HFF-Myc (cell line): ENCODE results near the gene C2orf76.

Experiments
- DNase-seq: peaks from one replicate; pipeline ENCODE4 v3.0.0-alpha.2; 2011; ENCODE audit warnings: low read depth; ENCODE audit errors: extremely low read depth
- H3K4me3 ChIP-seq: replicated peaks from 2 replicates; pipeline ENCODE4 v1.5.1; 2011; ENCODE audit warnings: low read depth, mild to moderate bottlenecking, control low read depth, low read length
- TF ChIP-seq, protein P1 (sequence below): IDR thresholded peaks from 2 replicates; pipeline ENCODE4 v1.5.1; 2012; ENCODE audit warnings: mild to moderate bottlenecking, low read depth, low read length, control low read depth; ENCODE audit errors: missing control alignments

Gene C2orf76

DNA sequence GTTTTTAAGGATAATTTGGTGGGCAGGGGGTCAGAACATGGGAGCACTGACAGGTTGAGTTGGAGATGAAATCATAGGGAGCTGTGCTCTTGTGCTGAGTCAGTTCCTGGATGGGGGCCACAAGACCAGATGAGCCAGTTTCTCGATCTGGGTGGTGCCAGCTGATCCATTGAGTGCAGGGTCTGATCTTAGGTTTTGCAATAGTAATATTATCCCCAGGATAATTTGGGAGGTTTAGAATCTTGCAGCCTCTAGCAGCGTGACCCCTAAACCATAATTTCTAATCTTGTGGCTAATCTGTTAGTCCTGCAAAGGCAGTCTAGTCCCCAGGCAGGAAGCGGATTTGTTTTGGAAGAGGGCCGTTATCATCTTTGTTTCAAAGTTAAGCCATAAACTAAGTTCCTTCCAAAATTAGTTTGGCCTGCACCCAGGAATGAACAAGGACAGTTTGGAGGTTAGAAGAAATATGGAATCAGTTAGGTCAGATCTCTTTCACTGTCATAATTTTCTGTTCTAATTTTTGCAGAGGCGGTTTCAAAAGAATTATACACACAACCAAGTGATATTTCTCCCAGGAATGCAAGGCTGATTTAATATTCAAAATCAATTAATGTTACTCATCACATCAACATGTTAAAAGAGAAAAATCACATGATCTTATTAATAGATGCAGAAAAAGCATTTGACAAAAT lies 23.1 kb upstream of the C2orf76 start:
- no peak overlapping the region for H3K4me3 ChIP-seq
- TF ChIP-seq, protein P1, sequence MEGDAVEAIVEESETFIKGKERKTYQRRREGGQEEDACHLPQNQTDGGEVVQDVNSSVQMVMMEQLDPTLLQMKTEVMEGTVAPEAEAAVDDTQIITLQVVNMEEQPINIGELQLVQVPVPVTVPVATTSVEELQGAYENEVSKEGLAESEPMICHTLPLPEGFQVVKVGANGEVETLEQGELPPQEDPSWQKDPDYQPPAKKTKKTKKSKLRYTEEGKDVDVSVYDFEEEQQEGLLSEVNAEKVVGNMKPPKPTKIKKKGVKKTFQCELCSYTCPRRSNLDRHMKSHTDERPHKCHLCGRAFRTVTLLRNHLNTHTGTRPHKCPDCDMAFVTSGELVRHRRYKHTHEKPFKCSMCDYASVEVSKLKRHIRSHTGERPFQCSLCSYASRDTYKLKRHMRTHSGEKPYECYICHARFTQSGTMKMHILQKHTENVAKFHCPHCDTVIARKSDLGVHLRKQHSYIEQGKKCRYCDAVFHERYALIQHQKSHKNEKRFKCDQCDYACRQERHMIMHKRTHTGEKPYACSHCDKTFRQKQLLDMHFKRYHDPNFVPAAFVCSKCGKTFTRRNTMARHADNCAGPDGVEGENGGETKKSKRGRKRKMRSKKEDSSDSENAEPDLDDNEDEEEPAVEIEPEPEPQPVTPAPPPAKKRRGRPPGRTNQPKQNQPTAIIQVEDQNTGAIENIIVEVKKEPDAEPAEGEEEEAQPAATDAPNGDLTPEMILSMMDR: no peak
- DNase-seq: no peak

DNA sequence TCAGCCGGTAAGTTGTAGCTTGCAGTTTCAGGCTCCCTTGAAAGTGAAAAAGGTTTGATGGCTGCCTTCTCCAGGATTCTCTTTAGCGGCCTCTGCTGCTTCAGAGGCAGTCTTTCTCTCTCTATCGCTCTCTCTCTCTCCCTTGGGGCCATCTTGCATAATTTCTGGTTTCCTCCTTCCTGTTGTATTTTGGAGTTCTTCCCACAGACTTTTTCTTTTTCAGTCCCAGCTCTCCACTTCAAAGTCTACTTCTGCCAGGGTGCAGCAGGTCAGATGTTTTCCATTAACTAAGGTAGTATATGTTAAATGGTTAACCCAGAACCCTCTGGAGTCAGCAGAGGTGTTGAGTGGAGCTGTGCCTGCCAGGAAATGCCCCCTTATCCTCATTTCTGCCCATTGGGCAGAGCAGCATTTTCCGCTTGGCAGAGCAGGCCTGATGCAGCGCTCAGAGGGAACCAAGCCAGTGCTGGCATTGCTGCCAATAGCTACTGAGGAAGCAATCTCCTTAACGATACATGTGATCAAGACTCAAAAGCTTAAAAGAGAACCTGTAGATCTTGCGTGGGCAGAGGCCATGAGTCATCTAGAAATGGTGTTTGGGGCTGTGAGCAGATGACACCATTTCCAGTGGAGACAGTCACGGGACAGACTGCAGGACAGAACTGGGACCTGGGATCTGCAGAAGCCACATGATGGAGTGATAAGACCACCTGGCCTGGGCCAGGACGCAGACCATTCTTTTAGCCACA lies 20.9 kb upstream of the C2orf76 start:
- TF ChIP-seq, protein P1: no peak

GRCh38 chr2:119385466-119385865 lies 18.8 kb upstream of the C2orf76 start:
- DNase-seq: no peak
- H3K4me3 ChIP-seq: no peak overlapping the region
- TF ChIP-seq, protein P1: no peak

More for the DNA sequence above, 20.9 kb upstream of the C2orf76 start:
- no peak overlapping the region for H3K4me3 ChIP-seq
- no peak for DNase-seq

- DNase-seq: no peak
These were observed 18.3 kb upstream of the C2orf76 start for GRCh38 chr2:119384971-119385370.

GRCh38 chr2:119383410-119384140 lies 16.9 kb upstream of the C2orf76 start:
- TF ChIP-seq, protein P1: no peak
- DNase-seq: no peak
- H3K4me3 ChIP-seq: no peak overlapping the region

More at GRCh38 chr2:119384971-119385370, 18.3 kb upstream of the C2orf76 start:
- no peak overlapping the region for H3K4me3 ChIP-seq
- TF ChIP-seq, protein P1: no peak

- TF ChIP-seq, protein P1: no peak
- DNase-seq: no peak
- H3K4me3 ChIP-seq: no peak overlapping the region
These were observed 11.9 kb upstream of the C2orf76 start for GRCh38 chr2:119378566-119378965.
